ENCODE measurements around the gene ANP32E.

DNA sequence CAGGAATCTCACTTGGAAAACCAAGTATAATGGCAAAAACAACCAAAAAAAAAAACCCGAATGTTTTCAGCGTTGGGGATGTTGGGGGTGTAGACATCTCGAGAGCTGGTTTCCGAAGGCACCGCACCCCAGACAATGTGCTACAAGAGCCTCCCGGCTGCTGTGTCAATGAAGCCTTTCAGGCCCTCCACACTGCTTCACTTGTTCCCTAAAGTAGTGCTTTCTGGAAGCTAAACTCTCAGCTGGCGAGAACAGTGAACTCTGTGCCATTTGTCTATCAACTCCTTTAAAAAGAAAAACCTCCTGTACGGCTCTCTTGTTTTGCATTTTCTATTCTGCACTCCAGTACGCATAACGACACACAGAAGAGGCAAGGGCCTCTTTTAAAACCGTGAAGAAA lies 53.7 kb downstream of the ANP32E start:
- no peak for TF ChIP-seq POLR2A (IDR thresholded peaks at IDR 0.05; ENCODE audit: low read depth, low read length)
- no peak for TF ChIP-seq POLR2AphosphoS5 (IDR thresholded peaks at IDR 0.05; ENCODE audit: low read depth, low read length)
- no peak for TF ChIP-seq TAF1 (IDR thresholded peaks at IDR 0.05; ENCODE audit: borderline replicate concordance, low read depth, low read length)

Measured in GM12892 (cell line).